Activated effector memory CD4-positive, alpha-beta T cell treated with anti-CD3 and anti-CD28 coated beads, Interleukin-2, amount 50 U/mL, for 16 hours (primary cell): ENCODE results near the gene DBN1.

Experiments used
- DNase-seq: peaks from one replicate; pipeline ENCODE4 v3.0.0-alpha.2; 2020

Gene DBN1

GRCh38 chr5:177440990-177441780, 32.2 kb downstream of the DBN1 start:
- no peak for DNase-seq

- peak; percentile 85 for DNase-seq
Measured at GRCh38 chr5:177440211-177440989, 33.0 kb downstream of the DBN1 start.

DNA sequence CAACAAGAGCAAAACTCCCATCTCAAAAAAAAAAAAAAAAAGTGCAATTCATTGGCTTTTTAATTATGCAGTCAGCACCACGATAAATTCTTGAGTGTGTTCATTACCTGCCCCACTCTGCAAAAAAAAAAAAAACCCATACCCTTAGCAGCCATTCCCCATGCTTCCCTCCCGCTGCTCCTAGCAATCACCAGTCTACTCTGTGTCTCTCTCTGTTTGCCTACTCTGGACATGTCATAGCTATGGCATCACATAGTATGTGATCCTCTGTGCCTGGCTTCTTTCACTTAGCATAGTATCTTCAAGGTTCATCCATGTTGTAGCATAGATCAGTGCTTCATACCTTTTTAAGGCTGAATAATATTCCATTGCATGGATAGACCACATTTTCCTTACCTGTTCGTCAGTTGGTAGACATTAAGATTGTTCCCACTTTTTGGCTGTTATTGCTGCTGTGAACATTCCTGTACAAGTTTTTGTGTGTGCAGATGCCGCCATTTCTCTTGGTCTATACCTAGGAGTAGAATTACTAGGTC, 33.8 kb downstream of the DBN1 start:
- DNase-seq = no peak

DNA sequence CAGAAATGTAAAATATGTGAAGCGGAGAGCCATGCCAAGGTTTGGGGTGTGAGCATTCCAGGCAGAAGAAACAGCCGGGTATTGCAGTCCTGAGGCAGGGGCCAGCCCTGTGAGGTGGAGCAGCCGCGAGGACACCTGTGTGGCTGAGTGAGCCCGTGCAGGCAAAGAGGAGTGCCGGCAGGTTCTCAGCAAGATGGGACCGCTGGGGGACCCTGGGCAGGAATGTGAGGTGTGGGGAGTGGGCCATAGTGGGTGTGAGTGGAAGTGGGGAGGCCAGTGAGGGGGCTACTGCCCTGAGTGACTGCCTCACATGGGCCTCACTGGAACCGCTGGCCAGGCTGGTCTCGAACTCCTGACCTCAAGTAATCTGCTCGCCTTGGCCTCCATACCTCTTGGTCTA, 35.0 kb downstream of the DBN1 start:
- DNase-seq = no peak

GRCh38 chr5:177437623-177438022, 35.8 kb downstream of the DBN1 start:
- DNase-seq = no peak

GRCh38 chr5:177435847-177436536, 37.4 kb downstream of the DBN1 start:
- DNase-seq = no peak

DNA sequence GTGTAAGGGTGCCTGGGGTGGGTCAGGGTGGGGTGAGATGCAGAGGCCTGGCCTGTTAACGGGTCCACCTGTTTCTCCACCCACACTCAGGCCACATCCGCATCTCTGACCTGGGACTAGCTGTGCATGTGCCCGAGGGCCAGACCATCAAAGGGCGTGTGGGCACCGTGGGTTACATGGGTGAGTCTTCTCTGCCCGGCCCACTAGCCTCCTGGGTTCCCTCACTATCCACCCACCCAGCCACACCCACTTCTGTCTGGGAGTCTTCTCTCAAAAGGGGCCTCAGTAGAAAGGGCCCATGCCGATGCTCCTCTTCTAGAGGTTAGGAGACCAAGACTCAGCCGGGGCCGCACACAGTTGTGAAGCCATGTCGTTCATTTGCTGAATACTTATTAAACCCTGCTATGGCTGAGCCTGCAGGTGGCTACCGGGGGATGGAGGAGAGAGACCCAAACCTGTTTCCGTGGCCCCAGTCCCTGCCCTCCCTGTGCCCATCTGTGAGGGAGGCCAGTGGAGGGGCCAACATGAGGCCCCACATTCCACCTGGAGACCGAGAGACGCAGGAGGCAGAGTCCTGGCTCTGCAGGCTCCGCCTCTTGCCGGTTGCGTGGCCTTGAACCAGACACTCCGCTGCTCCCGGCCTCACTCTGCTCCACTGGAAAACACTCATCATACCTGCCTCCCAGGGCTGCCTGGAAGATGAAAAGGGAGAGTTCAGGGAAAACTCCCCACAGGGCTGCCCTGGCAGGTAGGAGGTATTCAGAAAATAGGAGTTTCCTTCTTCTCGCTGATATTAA, 38.3 kb downstream of the DBN1 start:
- no peak for DNase-seq

DNA sequence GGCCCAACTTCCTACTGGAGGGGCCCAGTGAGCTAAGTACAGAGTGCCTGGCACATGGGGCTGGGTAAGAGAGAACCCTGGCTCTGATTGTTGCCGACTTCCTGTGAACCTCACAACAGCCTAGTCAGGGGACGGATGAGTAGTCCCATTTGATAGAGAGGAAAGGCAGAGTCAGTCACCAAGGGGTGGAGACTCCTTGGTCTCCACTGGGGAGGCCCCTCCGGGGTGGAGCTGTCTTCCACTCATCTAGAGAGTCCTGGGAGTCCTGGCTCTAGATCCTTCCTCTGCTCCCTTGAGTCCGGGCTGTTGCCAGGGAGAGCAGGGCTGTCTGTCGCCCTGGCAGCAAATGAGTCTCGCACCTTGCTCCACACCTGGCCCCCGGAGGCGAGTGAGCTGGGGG, 39.0 kb downstream of the DBN1 start:
- peak; percentile 85 for DNase-seq

GRCh38 chr5:177433658-177434217, 39.7 kb downstream of the DBN1 start:
- no peak for DNase-seq

DNA sequence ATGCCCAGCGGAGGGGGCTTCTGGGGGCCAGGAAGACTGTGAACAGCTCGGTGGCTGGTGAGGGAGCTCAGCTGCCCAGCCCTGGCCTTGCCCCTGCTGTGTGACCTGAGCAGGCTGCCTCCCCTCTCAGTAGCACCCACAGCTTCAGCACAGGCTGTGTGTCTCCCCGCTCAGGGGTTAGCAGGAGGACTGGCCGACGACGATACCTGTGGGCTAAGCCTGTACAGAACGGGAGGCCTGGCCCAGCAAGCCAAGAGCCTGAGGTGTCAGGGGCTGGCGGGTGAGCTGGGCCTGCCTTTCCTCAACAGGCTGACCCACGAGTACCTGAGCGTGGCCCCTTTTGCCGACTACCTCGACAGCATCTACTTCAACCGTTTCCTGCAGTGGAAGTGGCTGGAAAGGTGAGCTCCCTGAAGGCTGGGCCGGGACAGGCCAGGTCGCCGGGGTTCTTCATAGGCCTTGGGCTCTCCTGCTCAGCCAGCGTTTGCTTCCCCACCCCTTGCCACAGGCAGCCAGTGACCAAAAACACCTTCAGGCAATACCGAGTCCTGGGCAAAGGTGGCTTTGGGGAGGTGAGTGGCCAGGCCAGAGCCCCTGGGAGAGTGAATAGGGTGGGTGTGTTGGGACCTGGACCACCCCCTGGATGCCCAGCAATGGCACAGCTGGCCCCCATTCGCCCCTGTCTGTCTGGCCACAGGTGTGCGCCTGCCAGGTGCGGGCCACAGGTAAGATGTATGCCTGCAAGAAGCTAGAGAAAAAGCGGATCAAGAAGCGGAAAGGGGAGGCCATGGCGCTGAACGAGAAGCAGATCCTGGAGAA, 40.4 kb downstream of the DBN1 start:
- DNase-seq = no peak

GRCh38 chr5:177432143-177432838, 41.1 kb downstream of the DBN1 start:
- DNase-seq = no peak

- peak; percentile 89 for DNase-seq
Measured at GRCh38 chr5:177431317-177432142, 41.9 kb downstream of the DBN1 start.

- no peak for DNase-seq
Measured at GRCh38 chr5:177430972-177431316, 42.5 kb downstream of the DBN1 start.

DNA sequence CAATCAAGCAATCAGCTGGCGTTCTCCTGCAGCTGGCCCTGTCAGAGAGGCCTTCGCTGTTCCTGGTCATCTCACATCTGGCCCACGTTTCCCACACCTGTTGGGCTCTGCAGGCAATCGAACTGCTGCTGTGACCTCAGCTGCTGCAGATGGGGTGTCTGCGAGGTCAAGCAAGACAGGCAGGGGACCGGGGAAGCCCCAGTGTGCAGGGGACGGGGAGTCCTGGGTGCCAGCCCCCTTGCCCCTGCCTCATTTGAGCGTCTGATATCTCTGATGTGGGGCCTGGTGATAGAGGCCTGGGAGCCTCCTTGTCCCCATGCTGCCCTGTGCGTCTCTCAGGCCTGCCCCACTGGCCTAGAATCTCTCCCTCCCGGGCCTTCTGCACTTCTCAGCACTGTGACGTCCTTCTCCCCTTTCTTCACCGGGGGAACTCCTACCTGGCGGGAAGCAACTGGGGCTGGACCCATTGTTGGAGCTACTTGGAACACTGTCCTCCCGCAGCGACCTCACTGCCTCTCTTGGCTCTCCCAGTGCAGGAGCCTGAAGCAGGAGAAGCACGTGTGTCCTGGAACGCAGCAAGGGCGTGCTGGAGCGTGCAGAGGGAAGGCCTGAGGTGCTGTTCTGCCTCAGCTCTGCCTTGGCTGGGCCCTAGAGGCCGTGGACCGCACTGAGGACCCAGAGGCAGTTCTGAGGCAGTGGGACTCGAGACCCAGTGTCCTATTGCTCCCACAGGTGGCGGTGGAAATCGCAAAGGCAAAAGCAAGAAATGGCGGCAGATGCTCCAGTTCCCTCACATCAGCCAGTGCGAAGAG, 43.1 kb downstream of the DBN1 start:
- DNase-seq = no peak

- peak; percentile 94 for DNase-seq
Measured at GRCh38 chr5:177429248-177430040, 44.0 kb downstream of the DBN1 start.

DNA sequence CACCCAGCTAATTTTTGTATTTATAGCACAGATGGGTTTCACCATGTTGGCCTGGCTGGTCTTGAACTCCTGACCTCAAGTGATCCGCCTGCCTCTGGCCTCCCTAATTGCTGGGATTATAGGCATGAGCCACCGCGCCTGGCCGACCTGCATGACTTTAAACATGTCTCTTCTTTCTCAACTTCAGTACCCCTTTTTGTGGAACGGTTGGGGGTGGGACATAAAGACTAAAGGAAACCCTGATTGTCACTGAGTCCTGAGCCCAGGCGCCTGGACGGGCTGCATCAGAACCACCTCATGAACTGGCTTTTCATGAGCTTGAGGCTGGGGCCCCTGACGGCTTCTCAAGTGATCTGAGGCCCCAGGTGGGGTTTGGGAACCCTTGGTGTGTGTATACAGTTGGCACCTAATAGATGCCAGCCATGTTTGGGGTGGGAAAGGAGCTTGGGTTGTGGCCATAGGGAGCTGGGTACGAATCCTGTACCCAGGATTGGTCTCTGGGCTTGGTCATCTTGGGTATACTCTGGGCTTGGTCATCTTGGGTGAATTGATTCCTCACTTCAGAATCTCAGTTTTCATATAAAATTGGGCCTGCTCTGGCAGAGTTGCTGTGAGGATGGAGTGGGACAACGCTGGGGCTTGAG, 44.7 kb downstream of the DBN1 start:
- DNase-seq = no peak

GRCh38 chr5:177427919-177428573, 45.4 kb downstream of the DBN1 start:
- peak; percentile 77 for DNase-seq
